Breast epithelium (tissue), 4 donors: ENCODE data around the gene VPS45. TPM values are rescaled to one million over a fixed set of nuclear protein-coding genes. Genes with fewer than 3 reads are reported as not detected.

ENCODE experiments used
- DNase-seq, 2 donors: peaks; one replicate each; pipeline ENCODE4 v3.0.0-alpha.2; 2019; ENCODE audit warnings: low spot score in 2 of 2
- H3K27ac ChIP-seq, 2 donors: fragments of 200-600 bp; sonication (generic) in 1 of 2; one replicate each; pipeline ENCODE4 v1.5.1; 2016 to 2019; ENCODE audit warnings: mild to moderate bottlenecking in 1 of 2
- H3K27me3 ChIP-seq, 2 donors: fragments of 200-600 bp; sonication (generic) in 1 of 2; one replicate each; pipeline versions ENCODE4 v1.5.1 to v1.6.0; 2017 to 2019; ENCODE audit warnings: control low read depth in 1 of 2, mild to moderate bottlenecking in 1 of 2
- H3K36me3 ChIP-seq: fragments of 200-600 bp; one replicate; pipeline ENCODE4 v1.5.1; 2019
- H3K4me1 ChIP-seq, 2 donors: fragments of 200-600 bp; sonication (generic); one replicate each; pipeline ENCODE4 v1.5.1; 2016 to 2019; ENCODE audit warnings: control low read depth in 1 of 2
- H3K4me3 ChIP-seq, 3 donors: fragments of 200-600 bp; sonication (generic); 1 replicate in 2 of 3; 2 replicates in 1 of 3; pipeline ENCODE4 v1.5.1; 2016 to 2019; ENCODE audit warnings: mild to moderate bottlenecking in 3 of 3, moderate library complexity in 2 of 3
- H3K9me3 ChIP-seq, 2 donors: fragments of 200-600 bp; sonication (generic) in 1 of 2; one replicate each; pipeline ENCODE4 v1.5.1; 2016 to 2019; ENCODE audit warnings: control low read depth in 1 of 2
- POLR2A ChIP-seq: fragments of 450-650 bp; IDR thresholded peaks from one replicate; pipeline ENCODE4 v1.6.1; 2016; ENCODE audit warnings: antibody characterized with exemption, mild to moderate bottlenecking, moderate library complexity
- POLR2AphosphoS5 ChIP-seq, 3 donors: sonication (generic); formaldehyde crosslinking; IDR thresholded peaks; one replicate each; pipeline ENCODE4 v1.6.1; 2017; ENCODE audit warnings: antibody characterized with exemption in 3 of 3
- intact Hi-C: fragments of 100-400 bp; cut with DNase I; formaldehyde crosslinking; loops from one replicate; pipeline ENCODE4 v1.15.1; 2023; ENCODE audit warnings: low total_unique reads
- total RNA-seq, 3 donors: library from RNA; depleted of rRNA; stranded (reverse); fragments of >200 nt; gene quantifications; one replicate each; pipeline ENCODE4 v1.1.0, GENCODE V29; 2016
- TF ChIP-seq, protein P1 (sequence below), 3 donors: fragments of 450-650 bp; IDR thresholded peaks; one replicate each; pipeline ENCODE4 v1.5.1; 2016 to 2017; ENCODE audit warnings: antibody characterized with exemption in 3 of 3, mild to moderate bottlenecking in 3 of 3, moderate library complexity in 3 of 3

VPS45 gene
- total RNA-seq, 3 donors from 2014 or later, result 37.1 to 72.0 (median 45.6) TPM

DNA sequence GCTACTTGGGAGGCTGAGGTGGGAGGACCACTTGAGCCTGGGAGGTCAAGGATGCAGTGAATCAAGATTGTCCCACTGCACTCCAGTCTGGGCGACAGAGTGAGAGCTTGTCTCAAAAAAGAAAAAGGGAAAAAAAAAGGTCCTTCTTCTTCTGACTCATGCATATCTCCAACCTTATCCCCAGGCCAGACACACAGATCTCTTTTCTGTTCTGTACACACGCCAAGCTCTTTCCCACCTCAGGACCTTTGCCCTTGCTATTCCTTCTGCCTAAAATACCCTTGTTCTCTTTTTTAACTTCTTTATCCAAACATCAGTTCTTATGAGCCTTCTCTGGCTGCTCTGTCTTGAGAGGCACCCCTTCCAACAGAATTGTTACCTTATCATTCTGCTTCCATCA lies 104.2 kb downstream of the VPS45 start:
- DNase-seq, result no peak
- no peaks in the 10 kb centered on the region for H3K27me3 ChIP-seq
- no peak overlapping the region for H3K27ac ChIP-seq
- no peaks in the 10 kb centered on the region for H3K36me3 ChIP-seq
- H3K4me1 ChIP-seq, result no peaks in the 10 kb centered on the region
- H3K9me3 ChIP-seq, result no peaks in the 10 kb centered on the region
- H3K4me3 ChIP-seq, result no peak overlapping the region
- TF ChIP-seq, protein P1, sequence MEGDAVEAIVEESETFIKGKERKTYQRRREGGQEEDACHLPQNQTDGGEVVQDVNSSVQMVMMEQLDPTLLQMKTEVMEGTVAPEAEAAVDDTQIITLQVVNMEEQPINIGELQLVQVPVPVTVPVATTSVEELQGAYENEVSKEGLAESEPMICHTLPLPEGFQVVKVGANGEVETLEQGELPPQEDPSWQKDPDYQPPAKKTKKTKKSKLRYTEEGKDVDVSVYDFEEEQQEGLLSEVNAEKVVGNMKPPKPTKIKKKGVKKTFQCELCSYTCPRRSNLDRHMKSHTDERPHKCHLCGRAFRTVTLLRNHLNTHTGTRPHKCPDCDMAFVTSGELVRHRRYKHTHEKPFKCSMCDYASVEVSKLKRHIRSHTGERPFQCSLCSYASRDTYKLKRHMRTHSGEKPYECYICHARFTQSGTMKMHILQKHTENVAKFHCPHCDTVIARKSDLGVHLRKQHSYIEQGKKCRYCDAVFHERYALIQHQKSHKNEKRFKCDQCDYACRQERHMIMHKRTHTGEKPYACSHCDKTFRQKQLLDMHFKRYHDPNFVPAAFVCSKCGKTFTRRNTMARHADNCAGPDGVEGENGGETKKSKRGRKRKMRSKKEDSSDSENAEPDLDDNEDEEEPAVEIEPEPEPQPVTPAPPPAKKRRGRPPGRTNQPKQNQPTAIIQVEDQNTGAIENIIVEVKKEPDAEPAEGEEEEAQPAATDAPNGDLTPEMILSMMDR (IDR thresholded peaks at IDR 0.05), result no peak
- TF ChIP-seq POLR2A (no peak), POLR2AphosphoS5 (IDR thresholded peaks at IDR 0.05) (no peak)
- intact Hi-C loops, result no loop called here

DNA sequence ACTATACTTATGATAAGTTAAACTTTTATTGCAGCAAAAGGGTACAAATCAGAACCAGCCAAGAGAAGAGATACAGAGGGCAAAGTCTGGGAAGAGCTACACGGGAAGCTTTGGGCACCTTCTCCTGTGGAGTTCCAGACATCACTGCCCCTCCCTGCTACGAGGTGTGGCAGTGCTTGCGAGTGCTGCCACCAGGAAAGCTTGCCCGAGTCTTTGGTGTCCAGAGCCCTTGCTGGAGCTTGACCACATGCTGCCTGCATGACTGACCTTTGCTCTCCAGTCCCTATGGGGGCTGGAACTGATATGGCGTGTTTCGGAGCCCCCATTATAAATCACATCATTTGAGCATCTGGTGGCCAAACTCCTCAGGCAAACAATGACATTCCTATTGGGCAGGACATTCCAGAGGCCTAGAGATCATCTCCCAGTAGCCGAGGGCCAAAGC lies 105.6 kb downstream of the VPS45 start:
- H3K36me3 ChIP-seq, result no peaks in the 10 kb centered on the region
- no peak overlapping the region for H3K4me3 ChIP-seq
- no peaks in the 10 kb centered on the region for H3K27me3 ChIP-seq
- intact Hi-C loops, result no loop called here
- H3K9me3 ChIP-seq, result no peaks in the 10 kb centered on the region
- H3K27ac ChIP-seq, result no peak overlapping the region
- H3K4me1 ChIP-seq, result no peaks in the 10 kb centered on the region
- TF ChIP-seq, protein P1 (IDR thresholded peaks at IDR 0.05), result no peak
- DNase-seq, result no peak

DNA sequence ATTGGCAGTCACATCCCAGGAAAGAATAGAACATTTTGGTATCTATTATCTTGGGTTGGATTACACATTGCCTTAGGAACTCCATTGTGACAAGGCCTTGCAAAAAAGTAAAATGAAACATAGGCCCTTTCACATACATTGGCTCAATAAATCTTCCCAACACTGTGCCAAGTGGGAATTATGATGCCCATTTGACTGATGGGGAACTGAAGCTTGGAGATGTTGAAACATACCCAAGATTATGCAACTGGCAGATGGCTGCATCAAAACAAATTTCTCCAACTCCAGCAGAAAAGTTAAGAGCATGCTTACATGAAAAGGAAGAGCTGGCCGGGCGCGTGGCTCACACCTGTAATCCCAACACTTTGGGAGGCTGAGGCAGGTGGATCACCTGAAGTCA lies 109.0 kb downstream of the VPS45 start:
- DNase-seq, result no peak
- Histone ChIP-seq H3K9me3 (no peaks in the 10 kb centered on the region), H3K36me3 (no peaks in the 10 kb centered on the region), H3K27me3 (no peaks in the 10 kb centered on the region), H3K4me1 (no peaks in the 10 kb centered on the region), H3K27ac (no peak overlapping the region), H3K4me3 (no peak overlapping the region)
- no peak for TF ChIP-seq POLR2AphosphoS5 (IDR thresholded peaks at IDR 0.05)
- no peak for TF ChIP-seq POLR2A
- intact Hi-C loops, result no loop called here

DNA sequence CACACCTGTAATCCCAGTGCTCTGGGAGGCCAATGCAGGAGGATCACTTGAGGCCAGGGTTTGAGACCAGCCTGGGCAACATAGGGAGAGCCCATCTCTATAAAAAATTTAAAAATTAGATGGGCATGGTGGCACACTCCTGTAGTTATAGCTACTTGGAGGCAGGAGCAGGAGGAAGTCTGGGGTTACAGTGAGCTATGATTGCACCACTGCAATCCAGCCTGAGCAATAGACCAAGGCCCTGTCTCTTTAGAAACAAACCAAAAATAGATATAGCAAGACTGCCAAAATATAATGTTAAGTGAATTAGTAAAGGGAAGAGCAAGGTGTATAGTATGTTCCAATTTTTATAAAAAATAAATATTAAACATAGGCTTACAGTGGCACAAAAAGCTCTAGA lies 111.0 kb downstream of the VPS45 start:
- no peaks in the 10 kb centered on the region for H3K27me3 ChIP-seq
- no peak overlapping the region for H3K4me3 ChIP-seq
- no peak for DNase-seq
- H3K27ac ChIP-seq, result no peak overlapping the region
- H3K36me3 ChIP-seq, result no peaks in the 10 kb centered on the region
- intact Hi-C loops, result no loop called here
- no peaks in the 10 kb centered on the region for H3K4me1 ChIP-seq
- H3K9me3 ChIP-seq, result no peaks in the 10 kb centered on the region
- TF ChIP-seq, protein P1 (IDR thresholded peaks at IDR 0.05), result no peak
- TF ChIP-seq POLR2AphosphoS5 (IDR thresholded peaks at IDR 0.05) (no peak), POLR2A (no peak)

DNA sequence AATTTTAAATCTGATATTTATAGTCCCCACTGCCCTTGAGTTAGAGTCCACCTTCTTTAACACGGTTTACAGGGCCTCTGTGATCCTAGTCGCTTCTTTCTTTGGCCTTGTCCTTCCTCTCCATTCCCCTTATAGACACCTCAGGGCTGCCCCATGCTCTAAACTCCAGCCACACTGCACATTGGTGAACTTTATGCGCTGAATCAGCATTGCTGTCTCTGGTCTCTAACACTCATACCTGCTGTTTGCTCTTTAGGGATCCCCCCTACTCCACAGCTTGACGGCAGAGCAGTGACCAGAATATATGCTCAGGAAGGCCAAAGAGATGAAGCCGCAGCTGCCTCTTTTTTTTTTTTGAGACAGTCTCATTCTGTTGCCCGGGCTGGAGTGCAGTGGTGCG lies 112.3 kb downstream of the VPS45 start:
- Histone ChIP-seq H3K4me1 (no peaks in the 10 kb centered on the region), H3K36me3 (no peaks in the 10 kb centered on the region), H3K27ac (no peak overlapping the region), H3K27me3 (no peaks in the 10 kb centered on the region), H3K4me3 (no peak overlapping the region), H3K9me3 (no peaks in the 10 kb centered on the region)
- no peak for DNase-seq
- TF ChIP-seq POLR2AphosphoS5 (IDR thresholded peaks at IDR 0.05), result no peak
- TF ChIP-seq, protein P1 (IDR thresholded peaks at IDR 0.05), result no peak
- no peak for TF ChIP-seq POLR2A
- intact Hi-C loops, result no loop called here

DNA sequence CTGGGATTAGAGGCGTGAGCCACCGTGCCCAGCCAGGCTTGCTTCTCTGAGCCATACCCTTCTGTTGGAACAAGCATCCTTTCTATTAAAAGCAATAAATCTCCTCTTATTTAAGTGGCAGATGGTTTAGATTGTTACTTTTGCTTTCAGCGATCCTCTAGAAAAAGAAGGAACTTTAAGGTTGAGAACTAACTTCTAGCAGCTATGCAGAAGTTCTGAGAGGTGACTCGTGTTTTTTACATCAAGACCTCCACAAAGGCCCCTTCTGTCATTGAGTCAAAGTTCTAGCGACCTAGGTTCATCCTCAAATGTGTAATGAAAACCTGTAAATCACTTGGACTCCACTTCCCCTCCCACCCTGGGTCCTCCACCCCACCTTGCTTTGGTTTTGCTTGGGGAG lies 112.9 kb downstream of the VPS45 start:
- H3K4me3 ChIP-seq, result no peak overlapping the region
- DNase-seq, result no peak
- H3K4me1 ChIP-seq, result no peaks in the 10 kb centered on the region
- H3K27me3 ChIP-seq, result no peaks in the 10 kb centered on the region
- intact Hi-C loops, result no loop called here
- TF ChIP-seq, protein P1 (IDR thresholded peaks at IDR 0.05), result no peak
- TF ChIP-seq POLR2AphosphoS5 (IDR thresholded peaks at IDR 0.05) (no peak), POLR2A (no peak)
- H3K27ac ChIP-seq, result no peak overlapping the region
- H3K36me3 ChIP-seq, result no peaks in the 10 kb centered on the region
- H3K9me3 ChIP-seq, result no peaks in the 10 kb centered on the region
